Neural progenitor cell (in vitro differentiated cells): ENCODE data around the gene ANTXRL. TPM values are rescaled to one million over a fixed set of nuclear protein-coding genes. Genes with fewer than 3 reads are reported as not detected.
"Not testable (repeated sequence)": the region's sequence is repeated elsewhere in the genome, so short reads cannot be mapped to it uniquely, and the experiment has no call there.

Experiments used
- DNase-seq: peaks from one replicate; pipeline ENCODE4 v3.0.0-alpha.2; 2016; ENCODE audit warnings: low spot score
- H2AFZ ChIP-seq: fragments of 200-600 bp; sonication (generic); replicated peaks from 2 replicates; pipeline ENCODE4 v1.6.1; 2016; ENCODE audit warnings: antibody characterized with exemption
- H3F3A ChIP-seq: fragments of 200-600 bp; sonication (generic); 2 replicates; pipeline ENCODE4 v1.6.1; 2016; ENCODE audit warnings: antibody characterized with exemption, low read depth
- H3K27ac ChIP-seq: fragments of 200-600 bp; sonication (generic); 2 replicates; pipeline ENCODE4 v1.5.1; 2016; ENCODE audit warnings: mild to moderate bottlenecking
- H3K27me3 ChIP-seq: fragments of 200-600 bp; sonication (generic); 2 replicates; pipeline ENCODE4 v1.6.1; 2016; ENCODE audit warnings: mild to moderate bottlenecking, moderate library complexity
- H3K36me3 ChIP-seq: fragments of 200-600 bp; sonication (generic); 2 replicates; pipeline ENCODE4 v1.5.1; 2016
- H3K4me1 ChIP-seq: fragments of 200-600 bp; sonication (generic); 2 replicates; pipeline ENCODE4 v1.6.1; 2016; ENCODE audit warnings: mixed run types
- H3K4me2 ChIP-seq: fragments of 200-600 bp; sonication (generic); 2 replicates; pipeline ENCODE4 v1.6.1; 2016
- H3K4me3 ChIP-seq: fragments of 200-600 bp; sonication (generic); 2 replicates; pipeline ENCODE4 v1.5.1; 2016
- H3K79me2 ChIP-seq: fragments of 200-600 bp; sonication (generic); 2 replicates; pipeline ENCODE4 v1.6.1; 2016; ENCODE audit warnings: low read depth
- H3K9ac ChIP-seq: fragments of 200-600 bp; sonication (generic); 2 replicates; pipeline ENCODE4 v1.6.1; 2016
- H3K9me3 ChIP-seq: fragments of 200-600 bp; sonication (generic); 2 replicates; pipeline ENCODE4 v1.5.1; 2016; ENCODE audit warnings: low read depth
- H4K20me1 ChIP-seq: fragments of 200-600 bp; sonication (generic); 2 replicates; pipeline ENCODE4 v1.6.1; 2016; ENCODE audit warnings: low read depth
- H3K27ac Mint-ChIP-seq: 3 replicates; pipeline ENCODE4 v1.8.0; 2021; ENCODE audit warnings: mixed read lengths
- H3K27me3 Mint-ChIP-seq: 2 replicates; pipeline ENCODE4 v1.8.0; 2022; ENCODE audit warnings: low read depth, mild to moderate bottlenecking, inconsistent platforms, moderate library complexity, mixed read lengths; ENCODE audit not compliant: insufficient read depth
- H3K36me3 Mint-ChIP-seq: 3 replicates; pipeline ENCODE4 v1.8.0; 2021; ENCODE audit warnings: mixed read lengths
- H3K4me1 Mint-ChIP-seq: 3 replicates; pipeline ENCODE4 v1.8.0; 2021; ENCODE audit warnings: mixed read lengths
- H3K4me3 Mint-ChIP-seq: 3 replicates; pipeline ENCODE4 v1.8.0; 2021; ENCODE audit warnings: mild to moderate bottlenecking, moderate library complexity, mixed read lengths
- H3K9me3 Mint-ChIP-seq: 3 replicates; pipeline ENCODE4 v1.8.0; 2020; ENCODE audit warnings: mixed read lengths
- EZH2 ChIP-seq: fragments of 200-600 bp; sonication (generic); IDR thresholded peaks from 2 replicates; pipeline ENCODE4 v1.6.1; 2017; ENCODE audit warnings: antibody characterized with exemption, mild to moderate bottlenecking, moderate library complexity
- EZH2phosphoT487 ChIP-seq: fragments of 200-600 bp; sonication (generic); IDR thresholded peaks from 2 replicates; pipeline ENCODE4 v1.6.1; 2017; ENCODE audit warnings: antibody characterized with exemption
- total RNA-seq: library from RNA; depleted of rRNA; stranded (reverse); fragments of >200 nt; gene quantifications from 2 replicates; pipeline ENCODE4 v1.2.3, GENCODE V29; 2015; ENCODE audit warnings: low replicate concordance
- TF ChIP-seq, protein P1 (sequence below): fragments of 200-600 bp; sonication (generic); IDR thresholded peaks from 2 replicates; pipeline ENCODE4 v1.5.1; 2017; ENCODE audit warnings: antibody characterized with exemption, mild to moderate bottlenecking

ANTXRL gene
- total RNA-seq, 1 donor from 2014 or later = not detected

DNA sequence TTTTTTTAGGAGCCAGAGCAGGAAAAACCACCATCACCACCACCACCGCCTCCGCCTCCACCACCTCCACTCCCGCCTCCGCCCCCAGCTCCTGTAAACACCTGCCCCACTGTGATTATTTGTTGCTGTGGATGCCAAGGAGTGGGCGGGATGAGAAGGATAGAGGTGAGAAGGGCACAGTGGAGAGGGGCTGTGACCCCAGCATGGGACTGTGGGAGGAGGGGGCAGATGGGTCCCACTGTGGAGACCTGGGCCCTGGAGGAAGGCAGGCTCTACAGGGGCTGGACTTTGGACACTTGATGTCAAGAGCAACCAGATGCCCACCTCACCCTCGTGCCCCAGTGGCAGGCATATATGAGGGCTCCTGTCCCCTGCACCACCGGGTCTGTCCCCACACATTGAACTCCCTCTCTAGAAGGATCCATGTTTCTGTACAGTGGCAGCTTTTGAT lies 24.7 kb downstream of the ANTXRL start:
- no peaks in the 10 kb centered on the region for H3K9me3 Mint-ChIP-seq
- no peak overlapping the region for H3K4me3 ChIP-seq
- H3K9ac ChIP-seq = no peak overlapping the region
- no peak overlapping the region for H2AFZ ChIP-seq
- no peaks in the 10 kb centered on the region for H4K20me1 ChIP-seq
- TF ChIP-seq EZH2 (no peak), EZH2phosphoT487 (no peak)
- TF ChIP-seq, protein P1, sequence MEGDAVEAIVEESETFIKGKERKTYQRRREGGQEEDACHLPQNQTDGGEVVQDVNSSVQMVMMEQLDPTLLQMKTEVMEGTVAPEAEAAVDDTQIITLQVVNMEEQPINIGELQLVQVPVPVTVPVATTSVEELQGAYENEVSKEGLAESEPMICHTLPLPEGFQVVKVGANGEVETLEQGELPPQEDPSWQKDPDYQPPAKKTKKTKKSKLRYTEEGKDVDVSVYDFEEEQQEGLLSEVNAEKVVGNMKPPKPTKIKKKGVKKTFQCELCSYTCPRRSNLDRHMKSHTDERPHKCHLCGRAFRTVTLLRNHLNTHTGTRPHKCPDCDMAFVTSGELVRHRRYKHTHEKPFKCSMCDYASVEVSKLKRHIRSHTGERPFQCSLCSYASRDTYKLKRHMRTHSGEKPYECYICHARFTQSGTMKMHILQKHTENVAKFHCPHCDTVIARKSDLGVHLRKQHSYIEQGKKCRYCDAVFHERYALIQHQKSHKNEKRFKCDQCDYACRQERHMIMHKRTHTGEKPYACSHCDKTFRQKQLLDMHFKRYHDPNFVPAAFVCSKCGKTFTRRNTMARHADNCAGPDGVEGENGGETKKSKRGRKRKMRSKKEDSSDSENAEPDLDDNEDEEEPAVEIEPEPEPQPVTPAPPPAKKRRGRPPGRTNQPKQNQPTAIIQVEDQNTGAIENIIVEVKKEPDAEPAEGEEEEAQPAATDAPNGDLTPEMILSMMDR = no peak
- peaks cover 4% of the 10 kb centered on the region for H3K27me3 Mint-ChIP-seq
- H3K27ac ChIP-seq = no peak overlapping the region
- H3K4me3 Mint-ChIP-seq = no peak overlapping the region
- no peaks in the 10 kb centered on the region for H3K79me2 ChIP-seq
- H3K9me3 ChIP-seq = no peaks in the 10 kb centered on the region
- H3K27ac Mint-ChIP-seq = no peak overlapping the region
- H3K4me2 ChIP-seq = no peak overlapping the region
- H3K4me1 ChIP-seq = no peaks in the 10 kb centered on the region
- no peaks in the 10 kb centered on the region for H3F3A ChIP-seq
- H3K36me3 Mint-ChIP-seq = no peaks in the 10 kb centered on the region
- no peaks in the 10 kb centered on the region for H3K36me3 ChIP-seq
- no peaks in the 10 kb centered on the region for H3K27me3 ChIP-seq
- DNase-seq = no peak
- no peaks in the 10 kb centered on the region for H3K4me1 Mint-ChIP-seq

- H3K36me3 Mint-ChIP-seq = not testable (repeated sequence)
Measured at GRCh38 chr10:46311961-46312431, 25.2 kb downstream of the ANTXRL start.

DNA sequence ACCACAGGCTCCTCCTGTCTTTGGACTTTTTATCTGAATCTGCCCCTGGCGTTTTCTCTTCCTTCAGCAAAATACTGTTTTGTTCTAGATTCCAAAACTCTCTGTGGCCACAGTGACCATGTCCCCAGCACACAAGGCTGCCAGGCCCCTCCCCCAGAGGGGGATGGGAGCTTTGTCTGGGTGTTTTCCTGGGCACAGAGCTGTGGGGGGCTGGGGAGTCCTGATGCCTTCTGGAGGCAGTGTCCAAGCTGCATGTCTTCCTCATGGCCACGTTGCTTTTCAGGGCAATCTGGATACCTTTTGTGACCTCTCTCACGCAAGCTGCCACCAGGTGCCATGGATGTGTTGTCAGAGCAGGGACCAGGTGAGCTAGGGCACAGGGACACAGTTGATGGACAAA lies 26.2 kb downstream of the ANTXRL start:
- no peaks in the 10 kb centered on the region for H3K36me3 ChIP-seq
- Mint-ChIP-seq H3K9me3 (no peaks in the 10 kb centered on the region), H3K27me3 (no peaks in the 10 kb centered on the region), H3K27ac (no peak overlapping the region), H3K4me1 (no peaks in the 10 kb centered on the region), H3K4me3 (no peak overlapping the region), H3K36me3 (no peaks in the 10 kb centered on the region)
- H3K4me1 ChIP-seq = no peaks in the 10 kb centered on the region
- H3K9me3 ChIP-seq = no peaks in the 10 kb centered on the region
- DNase-seq = no peak
- H3K4me2 ChIP-seq = no peak overlapping the region
- H3K27me3 ChIP-seq = no peaks in the 10 kb centered on the region
- TF ChIP-seq EZH2 (no peak), EZH2phosphoT487 (no peak)
- TF ChIP-seq, protein P1 = no peak
- H3K4me3 ChIP-seq = no peak overlapping the region
- no peak overlapping the region for H3K27ac ChIP-seq
- no peaks in the 10 kb centered on the region for H3F3A ChIP-seq
- H2AFZ ChIP-seq = no peak overlapping the region
- H3K79me2 ChIP-seq = no peaks in the 10 kb centered on the region
- no peaks in the 10 kb centered on the region for H4K20me1 ChIP-seq
- H3K9ac ChIP-seq = no peak overlapping the region

More at GRCh38 chr10:46311961-46312431, 25.2 kb downstream of the ANTXRL start:
- H3K9ac ChIP-seq, DNase-seq, H3K4me3 Mint-ChIP-seq, H3K36me3 ChIP-seq, H3K4me1 Mint-ChIP-seq, H3K4me1 ChIP-seq, H3K79me2 ChIP-seq, H3K9me3 ChIP-seq, H3K4me3 ChIP-seq, H3F3A ChIP-seq, H3K27ac Mint-ChIP-seq, H3K27me3 Mint-ChIP-seq, H3K4me2 ChIP-seq, H2AFZ ChIP-seq, H4K20me1 ChIP-seq, H3K9me3 Mint-ChIP-seq, H3K27me3 ChIP-seq, H3K27ac ChIP-seq: not testable (repeated sequence)

GRCh38 chr10:46314071-46314470 lies 27.3 kb downstream of the ANTXRL start:
- Histone ChIP-seq H2AFZ (no peak overlapping the region), H3K9ac (no peak overlapping the region)

DNA sequence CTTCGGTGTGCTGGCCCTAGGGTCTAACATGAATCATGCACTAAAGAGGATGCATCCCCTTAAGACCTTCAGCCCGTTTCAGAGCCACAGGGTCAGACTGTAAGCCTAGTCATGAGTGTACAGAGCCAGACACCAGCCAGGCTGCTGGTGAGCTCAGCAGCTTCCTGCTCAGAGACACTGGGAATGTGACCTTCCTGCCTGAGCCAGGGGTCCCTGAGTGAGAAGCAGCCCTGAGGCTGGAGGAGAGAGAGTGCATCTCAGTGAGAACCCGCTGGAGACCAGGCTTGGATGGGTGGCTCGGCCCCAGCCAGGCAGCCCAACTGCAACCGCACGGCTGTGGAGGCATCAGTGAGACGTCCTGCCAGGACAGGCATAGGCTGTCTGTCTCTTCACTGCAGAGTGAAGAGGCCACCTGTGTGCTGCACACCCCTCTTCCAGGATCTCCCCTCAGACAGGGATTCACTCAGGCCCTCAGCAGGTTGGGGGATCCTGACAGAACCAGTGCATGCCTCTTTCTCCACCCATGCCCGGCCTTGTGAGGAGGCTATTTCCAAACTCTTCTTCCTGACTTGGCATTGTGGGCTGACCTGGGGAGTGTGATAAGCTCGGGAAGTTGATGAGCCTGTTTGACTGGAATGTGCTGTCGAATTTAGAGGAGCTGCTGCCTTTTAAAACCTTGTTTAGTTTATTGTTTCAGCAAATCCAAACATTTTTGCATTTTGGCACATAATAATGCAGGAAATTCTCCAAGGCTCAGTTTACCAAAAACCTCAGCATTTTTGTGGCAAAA lies 28.5 kb downstream of the ANTXRL start:
- H3K36me3 ChIP-seq, H3K9me3 Mint-ChIP-seq, H3K36me3 Mint-ChIP-seq, DNase-seq, H3K27ac Mint-ChIP-seq, H3K4me2 ChIP-seq, H2AFZ ChIP-seq, H3K27ac ChIP-seq, H4K20me1 ChIP-seq, H3F3A ChIP-seq, H3K27me3 ChIP-seq, H3K4me3 Mint-ChIP-seq, H3K4me1 ChIP-seq, H3K4me1 Mint-ChIP-seq, H3K9ac ChIP-seq, H3K27me3 Mint-ChIP-seq, H3K79me2 ChIP-seq, H3K4me3 ChIP-seq, H3K9me3 ChIP-seq: not testable (repeated sequence)

More at GRCh38 chr10:46314071-46314470, 27.3 kb downstream of the ANTXRL start:
- no peak for DNase-seq
- Histone ChIP-seq H3K4me2 (no peak overlapping the region), H3K36me3 (no peaks in the 10 kb centered on the region), H3F3A (no peaks in the 10 kb centered on the region), H3K79me2 (no peaks in the 10 kb centered on the region), H3K4me1 (no peaks in the 10 kb centered on the region), H3K4me3 (no peak overlapping the region), H4K20me1 (no peaks in the 10 kb centered on the region), H3K27ac (no peak overlapping the region), H3K9me3 (no peaks in the 10 kb centered on the region), H3K27me3 (no peaks in the 10 kb centered on the region)
- Mint-ChIP-seq H3K4me3 (no peak overlapping the region), H3K27ac (no peak overlapping the region), H3K27me3 (no peaks in the 10 kb centered on the region), H3K36me3 (no peaks in the 10 kb centered on the region), H3K9me3 (no peaks in the 10 kb centered on the region), H3K4me1 (no peaks in the 10 kb centered on the region)
- no peak for TF ChIP-seq EZH2phosphoT487
- TF ChIP-seq, protein P1 = no peak
- TF ChIP-seq EZH2 = no peak
